ENCODE data around the gene UBAP1L.

Gene UBAP1L

GRCh38 chr15:65068403-65068788 lies 46.6 kb downstream of the UBAP1L start:
- Histone ChIP-seq H3K9me3 (ENCODE audit: control insufficient read depth in 5 of 5, low read length in 5 of 5) (no peaks in the 10 kb centered on the region), H3K4me1 (ENCODE audit: control insufficient read depth in 5 of 5, insufficient read depth in 5 of 5, low read length in 5 of 5) (peaks cover 4 to 48% (median 37%) of the 10 kb centered on the region in 5 donors), H3K4me3 (ENCODE audit: low read depth in 1 of 5, low read length in 5 of 5) (peak overlapping the region in 3 of 5 donors; percentile 61 to 68 (median 62)), H3K27me3 (ENCODE audit: control insufficient read depth in 5 of 5, insufficient read depth in 4 of 5, low read length in 5 of 5) (peaks cover 10 to 20% (median 14%) of the 10 kb centered on the region in 5 donors), H3K36me3 (ENCODE audit: control insufficient read depth in 5 of 5, insufficient read depth in 5 of 5, low read length in 5 of 5) (no peaks in the 10 kb centered on the region), H3K9ac (ENCODE audit: low read length in 5 of 5) (no peak overlapping the region), H3K27ac (ENCODE audit: low read depth, low read length) (peak overlapping the region; percentile 46)

- Histone ChIP-seq H3K27ac (ENCODE audit: low read depth, low read length) (peak within 1 kb of the TSS; percentile 46), H3K9me3 (ENCODE audit: control insufficient read depth in 5 of 5, low read length in 5 of 5) (no peaks in the 10 kb centered on the region), H3K27me3 (ENCODE audit: control insufficient read depth in 5 of 5, insufficient read depth in 4 of 5, low read length in 5 of 5) (peaks cover 10 to 20% (median 14%) of the 10 kb centered on the region in 5 donors), H3K4me3 (ENCODE audit: low read depth in 1 of 5, low read length in 5 of 5) (peak within 1 kb of the TSS; percentile 35 to 68 (median 61)), H3K9ac (ENCODE audit: low read length in 5 of 5) (peak within 1 kb of the TSS in 1 of 5 donors; percentile 4), H3K4me1 (ENCODE audit: control insufficient read depth in 5 of 5, insufficient read depth in 5 of 5, low read length in 5 of 5) (peaks cover 4 to 48% (median 37%) of the 10 kb centered on the region in 5 donors), H3K36me3 (ENCODE audit: control insufficient read depth in 5 of 5, insufficient read depth in 5 of 5, low read length in 5 of 5) (no peaks in the 10 kb centered on the region)
Observed at GRCh38 chr15:65067645-65068402, 47.2 kb downstream of the UBAP1L start, which contains the start of gene RASL12. RASL12 (minus strand) TSS chr15:65067991; CDS start chr15:65067835, 156 bp downstream.

GRCh38 chr15:65067317-65067644 lies 47.7 kb downstream of the UBAP1L start:
- Histone ChIP-seq H3K9me3 (ENCODE audit: control insufficient read depth in 5 of 5, low read length in 5 of 5) (no peaks in the 10 kb centered on the region), H3K27me3 (ENCODE audit: control insufficient read depth in 5 of 5, insufficient read depth in 4 of 5, low read length in 5 of 5) (peaks cover 10 to 20% (median 14%) of the 10 kb centered on the region in 5 donors), H3K27ac (ENCODE audit: low read depth, low read length) (peak overlapping the region; percentile 35), H3K4me1 (ENCODE audit: control insufficient read depth in 5 of 5, insufficient read depth in 5 of 5, low read length in 5 of 5) (peaks cover 4 to 51% (median 36%) of the 10 kb centered on the region in 5 donors), H3K36me3 (ENCODE audit: control insufficient read depth in 5 of 5, insufficient read depth in 5 of 5, low read length in 5 of 5) (no peaks in the 10 kb centered on the region), H3K9ac (ENCODE audit: low read length in 5 of 5) (peak overlapping the region in 1 of 5 donors; percentile 4), H3K4me3 (ENCODE audit: low read depth in 1 of 5, low read length in 5 of 5) (peak overlapping the region; percentile 35 to 68 (median 61))

GRCh38 chr15:65066635-65067316 lies 48.2 kb downstream of the UBAP1L start:
- Histone ChIP-seq H3K9me3 (ENCODE audit: control insufficient read depth in 5 of 5, low read length in 5 of 5) (no peaks in the 10 kb centered on the region), H3K27me3 (ENCODE audit: control insufficient read depth in 5 of 5, insufficient read depth in 4 of 5, low read length in 5 of 5) (peaks cover 10 to 20% (median 14%) of the 10 kb centered on the region in 5 donors), H3K36me3 (ENCODE audit: control insufficient read depth in 5 of 5, insufficient read depth in 5 of 5, low read length in 5 of 5) (no peaks in the 10 kb centered on the region), H3K4me1 (ENCODE audit: control insufficient read depth in 5 of 5, insufficient read depth in 5 of 5, low read length in 5 of 5) (peaks cover 4 to 49% (median 31%) of the 10 kb centered on the region in 5 donors), H3K9ac (ENCODE audit: low read length in 5 of 5) (peak overlapping the region in 1 of 5 donors; percentile 4), H3K4me3 (ENCODE audit: low read depth in 1 of 5, low read length in 5 of 5) (peak overlapping the region; percentile 35 to 68 (median 61)), H3K27ac (ENCODE audit: low read depth, low read length) (peak overlapping the region; percentile 35)

- peaks cover 10 to 20% (median 14%) of the 10 kb centered on the region in 5 donors for H3K27me3 ChIP-seq (ENCODE audit: control insufficient read depth in 5 of 5, insufficient read depth in 4 of 5, low read length in 5 of 5)
- peaks cover 2 to 46% (median 26%) of the 10 kb centered on the region in 5 donors for H3K4me1 ChIP-seq (ENCODE audit: control insufficient read depth in 5 of 5, insufficient read depth in 5 of 5, low read length in 5 of 5)
- H3K9me3 ChIP-seq (ENCODE audit: control insufficient read depth in 5 of 5, low read length in 5 of 5): no peaks in the 10 kb centered on the region
- no peaks in the 10 kb centered on the region for H3K36me3 ChIP-seq (ENCODE audit: control insufficient read depth in 5 of 5, insufficient read depth in 5 of 5, low read length in 5 of 5)
- H3K9ac ChIP-seq (ENCODE audit: low read length in 5 of 5): no peak overlapping the region
- H3K4me3 ChIP-seq (ENCODE audit: low read depth in 1 of 5, low read length in 5 of 5): peak overlapping the region in 1 of 5 donors; percentile 61
- no peak overlapping the region for H3K27ac ChIP-seq (ENCODE audit: low read depth, low read length)
Observed at GRCh38 chr15:65066001-65066634, 48.9 kb downstream of the UBAP1L start.

DNA sequence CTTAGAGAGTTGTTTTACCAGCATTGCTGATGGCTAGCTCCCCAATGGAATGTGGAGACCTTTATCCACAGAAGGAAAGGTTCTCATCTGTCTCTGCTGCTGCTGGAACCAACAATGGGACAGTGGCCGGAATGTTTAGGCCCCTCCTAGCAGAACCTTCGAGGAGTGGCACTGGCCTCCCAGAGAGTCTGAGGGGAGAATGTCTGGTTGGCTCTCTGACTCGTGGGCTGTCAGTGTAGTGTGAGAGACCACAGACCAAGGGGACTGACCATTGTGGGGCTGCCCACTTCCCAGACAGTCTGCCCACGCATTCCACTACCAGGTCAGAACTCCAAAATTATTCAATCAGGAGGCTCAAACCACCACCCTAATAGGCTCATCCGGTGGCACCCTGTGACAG lies 52.3 kb downstream of the UBAP1L start:
- Histone ChIP-seq H3K4me3 (ENCODE audit: low read depth in 1 of 5, low read length in 5 of 5) (no peak overlapping the region), H3K27ac (ENCODE audit: low read depth, low read length) (no peak overlapping the region), H3K4me1 (ENCODE audit: control insufficient read depth in 5 of 5, insufficient read depth in 5 of 5, low read length in 5 of 5) (peaks cover 0 to 34% (median 12%) of the 10 kb centered on the region in 5 donors), H3K9me3 (ENCODE audit: control insufficient read depth in 5 of 5, low read length in 5 of 5) (peaks cover 0 to 4% (median 0%) of the 10 kb centered on the region in 5 donors), H3K27me3 (ENCODE audit: control insufficient read depth in 5 of 5, insufficient read depth in 4 of 5, low read length in 5 of 5) (peaks cover 7 to 18% (median 17%) of the 10 kb centered on the region in 5 donors), H3K36me3 (ENCODE audit: control insufficient read depth in 5 of 5, insufficient read depth in 5 of 5, low read length in 5 of 5) (peaks cover 0 to 10% (median 0%) of the 10 kb centered on the region in 5 donors), H3K9ac (ENCODE audit: low read length in 5 of 5) (no peak overlapping the region)

GRCh38 chr15:65062061-65062460 lies 52.9 kb downstream of the UBAP1L start:
- peaks cover 0 to 30% (median 7%) of the 10 kb centered on the region in 5 donors for H3K4me1 ChIP-seq (ENCODE audit: control insufficient read depth in 5 of 5, insufficient read depth in 5 of 5, low read length in 5 of 5)
- no peak overlapping the region for H3K27ac ChIP-seq (ENCODE audit: low read depth, low read length)
- peaks cover 0 to 4% (median 0%) of the 10 kb centered on the region in 5 donors for H3K9me3 ChIP-seq (ENCODE audit: control insufficient read depth in 5 of 5, low read length in 5 of 5)
- H3K9ac ChIP-seq (ENCODE audit: low read length in 5 of 5): no peak overlapping the region
- H3K27me3 ChIP-seq (ENCODE audit: control insufficient read depth in 5 of 5, insufficient read depth in 4 of 5, low read length in 5 of 5): peaks cover 2 to 13% (median 11%) of the 10 kb centered on the region in 5 donors
- no peak overlapping the region for H3K4me3 ChIP-seq (ENCODE audit: low read depth in 1 of 5, low read length in 5 of 5)
- peaks cover 0 to 10% (median 3%) of the 10 kb centered on the region in 5 donors for H3K36me3 ChIP-seq (ENCODE audit: control insufficient read depth in 5 of 5, insufficient read depth in 5 of 5, low read length in 5 of 5)

DNA sequence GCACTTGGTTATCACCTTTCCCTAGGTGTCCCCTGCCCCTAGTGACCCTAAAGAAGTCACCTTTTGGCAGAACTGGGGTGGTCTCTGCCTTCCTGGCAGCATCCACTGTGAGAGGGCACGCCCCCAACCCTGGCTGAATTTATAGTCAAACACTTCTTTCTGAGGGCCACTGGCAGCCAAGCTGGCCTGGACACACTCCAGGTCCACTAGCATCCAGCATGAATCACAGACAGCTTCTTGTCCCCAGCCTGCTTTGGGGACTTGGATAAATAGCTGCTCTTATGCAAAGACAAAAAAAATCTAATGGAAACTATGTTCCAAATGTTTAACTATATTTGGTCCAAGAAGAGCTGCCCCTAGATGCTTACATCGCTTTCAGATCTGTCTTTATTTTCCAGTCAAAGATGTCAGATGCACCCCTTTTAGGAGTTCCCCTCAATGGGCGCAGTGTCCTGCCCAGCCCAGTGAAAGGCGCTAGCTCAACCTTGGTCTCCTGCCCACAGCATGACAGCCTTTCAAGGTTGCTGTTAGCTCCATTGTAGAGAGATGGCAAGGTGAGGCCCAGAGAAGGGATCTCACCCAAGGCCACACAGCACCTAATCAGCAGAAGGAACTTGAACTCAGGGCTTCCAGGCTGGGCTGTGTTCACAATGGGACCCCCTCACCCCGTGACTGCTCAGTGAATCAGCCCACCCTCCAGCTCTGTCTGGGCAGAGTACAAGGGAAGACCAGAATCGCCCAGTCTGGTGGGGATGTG lies 54.2 kb downstream of the UBAP1L start:
- Histone ChIP-seq H3K27ac (ENCODE audit: low read depth, low read length) (no peak overlapping the region), H3K9me3 (ENCODE audit: control insufficient read depth in 5 of 5, low read length in 5 of 5) (peaks cover 0 to 4% (median 0%) of the 10 kb centered on the region in 5 donors), H3K9ac (ENCODE audit: low read length in 5 of 5) (no peak overlapping the region), H3K4me3 (ENCODE audit: low read depth in 1 of 5, low read length in 5 of 5) (no peak overlapping the region), H3K4me1 (ENCODE audit: control insufficient read depth in 5 of 5, insufficient read depth in 5 of 5, low read length in 5 of 5) (peaks cover 0 to 30% (median 7%) of the 10 kb centered on the region in 5 donors), H3K27me3 (ENCODE audit: control insufficient read depth in 5 of 5, insufficient read depth in 4 of 5, low read length in 5 of 5) (peaks cover 0 to 10% (median 6%) of the 10 kb centered on the region in 5 donors), H3K36me3 (ENCODE audit: control insufficient read depth in 5 of 5, insufficient read depth in 5 of 5, low read length in 5 of 5) (peaks cover 0 to 10% (median 3%) of the 10 kb centered on the region in 5 donors)

DNA sequence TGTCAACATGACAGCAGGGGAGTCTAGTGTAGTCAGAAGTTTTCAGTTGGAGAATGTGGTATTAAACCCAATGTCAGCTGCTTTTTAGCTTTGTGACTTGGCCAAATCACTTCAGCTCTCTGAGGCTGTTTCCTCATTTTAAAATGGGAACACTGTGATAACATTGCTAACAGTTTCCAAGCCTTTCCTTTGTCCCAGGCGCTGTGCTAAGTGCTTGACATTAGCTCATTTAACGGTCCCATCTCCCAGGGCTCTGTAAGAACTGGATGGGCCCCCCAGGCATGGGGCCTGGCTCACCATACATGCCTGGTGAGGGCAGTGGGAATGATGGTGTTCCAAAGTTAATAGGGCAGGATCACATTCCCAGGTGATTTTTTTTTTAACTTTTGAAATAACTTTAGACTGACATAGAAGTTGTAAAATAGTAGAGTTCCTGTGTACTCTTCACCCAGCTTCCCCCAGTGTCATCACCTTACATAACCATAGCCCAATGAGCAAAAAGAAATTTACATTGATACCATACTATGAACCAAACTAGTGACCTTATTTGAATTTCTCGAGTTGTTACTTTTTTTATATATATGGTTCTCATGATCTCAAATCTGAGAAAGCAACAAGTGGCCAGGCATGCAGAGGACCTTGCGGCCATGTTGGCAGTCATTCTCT lies 54.9 kb downstream of the UBAP1L start:
- Histone ChIP-seq H3K27ac (ENCODE audit: low read depth, low read length) (no peak overlapping the region), H3K36me3 (ENCODE audit: control insufficient read depth in 5 of 5, insufficient read depth in 5 of 5, low read length in 5 of 5) (peaks cover 0 to 10% (median 3%) of the 10 kb centered on the region in 5 donors), H3K9me3 (ENCODE audit: control insufficient read depth in 5 of 5, low read length in 5 of 5) (peaks cover 0 to 4% (median 0%) of the 10 kb centered on the region in 5 donors), H3K9ac (ENCODE audit: low read length in 5 of 5) (no peak overlapping the region), H3K27me3 (ENCODE audit: control insufficient read depth in 5 of 5, insufficient read depth in 4 of 5, low read length in 5 of 5) (peaks cover 0 to 5% (median 2%) of the 10 kb centered on the region in 5 donors), H3K4me3 (ENCODE audit: low read depth in 1 of 5, low read length in 5 of 5) (no peak overlapping the region), H3K4me1 (ENCODE audit: control insufficient read depth in 5 of 5, insufficient read depth in 5 of 5, low read length in 5 of 5) (peaks cover 3 to 35% (median 10%) of the 10 kb centered on the region in 5 donors)

Measured in subcutaneous abdominal adipose tissue (tissue), 5 donors.